Measurements from ENCODE around the gene ABHD2. TPM values are rescaled to one million over a fixed set of nuclear protein-coding genes. Genes with fewer than 3 reads are reported as not detected.
A peak's percentile ranks its signal among the peaks of the same experiment; 100 is the strongest.

Gene ABHD2
- total and polyA plus RNA-seq, 9 of the 15 experiments (the other 6 are each of a cell fraction or from before 2014, with no cell fraction given), result 16.9 to 99.8 (median 47.5) TPM

GRCh38 chr15:89070197-89071124 lies 17.8 kb upstream of the ABHD2 start (continued):
- 0 out of 2 replicates have a peak, but pooled peaks have one; percentile 25 for TF ChIP-seq ARID4B (CRISPR knock-in tag; IDR thresholded peaks at IDR 0.05)
- peak in 1 of 2 experiments; percentile 46; a peak in 1 of 4 replicates for TF ChIP-seq MAZ (CRISPR knock-in tag; conservative IDR thresholded peaks at IDR 0.05 in 1 of 2, IDR thresholded peaks at IDR 0.05 in 1 of 2)
- TF ChIP-seq ZNF589 (CRISPR knock-in tag; IDR thresholded peaks at IDR 0.05; ENCODE audit: low read depth), result 0 out of 2 replicates have a peak, but pooled peaks have one; percentile 13
- 0 out of 4 replicates have a peak, but pooled peaks of 1 of the 2 experiments have one; percentile 51 for TF ChIP-seq ARNT (IDR thresholded peaks at IDR 0.05)
- TF ChIP-seq ESRRA (IDR thresholded peaks at IDR 0.05; ENCODE audit: borderline replicate concordance, low read depth), result peak; percentile 39
- peak; percentile 11; the same call in 1 of the 2 replicates for TF ChIP-seq MAX (CRISPR knock-in tag; IDR thresholded peaks at IDR 0.05)
- no peak for TF ChIP-seq SRSF3 (IDR thresholded peaks at IDR 0.05; ENCODE audit: insufficient read depth, low read length)
- TF ChIP-seq ETV6 (IDR thresholded peaks at IDR 0.05; ENCODE audit: borderline replicate concordance in 1 of 2, low read depth in 2 of 2, low read length in 1 of 2), result peak in 1 of 2 experiments; percentile 62; a peak in 1 of 4 replicates
- no peak for TF ChIP-seq ETV6 (CRISPR knock-in tag; IDR thresholded peaks at IDR 0.05; ENCODE audit: borderline replicate concordance)
- TF ChIP-seq TEAD1 (CRISPR knock-in tag; IDR thresholded peaks at IDR 0.05), result peak; percentile 76 to 85; a peak in 3 of 4 replicates
- no peak for TF ChIP-seq POLR2H (tag; IDR thresholded peaks at IDR 0.05; ENCODE audit: low read depth)
- TF ChIP-seq KLF16 (IDR thresholded peaks at IDR 0.05), result peak; percentile 66
- peak; percentile 64 for TF ChIP-seq NCOR1 (IDR thresholded peaks at IDR 0.05)
- TF ChIP-seq CHD2 (IDR thresholded peaks at IDR 0.05; ENCODE audit: low read depth, low read length), result 0 out of 2 replicates have a peak, but pooled peaks have one; percentile 21
